Ishikawa (cell line): ENCODE measurements around the gene KLF14.

Experiments
- CEBPB ChIP-seq: IDR thresholded peaks from 2 replicates; pipeline ENCODE4 v1.6.1; 2012
- CREB1 ChIP-seq: IDR thresholded peaks from 2 replicates; pipeline ENCODE4 v1.6.1; 2012; ENCODE audit warnings: low read depth
- EGR1 ChIP-seq: IDR thresholded peaks from 2 replicates; pipeline ENCODE4 v1.6.1; 2012
- EP300 ChIP-seq: IDR thresholded peaks from 2 replicates; pipeline ENCODE4 v1.6.1; 2012; ENCODE audit warnings: borderline replicate concordance
- FOXM1 ChIP-seq: IDR thresholded peaks from 2 replicates; pipeline ENCODE4 v1.6.1; 2012; ENCODE audit warnings: low read depth, borderline replicate concordance
- MAX ChIP-seq: IDR thresholded peaks from 2 replicates; pipeline ENCODE4 v1.6.1; 2012
- NFIC ChIP-seq: IDR thresholded peaks from 2 replicates; pipeline ENCODE4 v1.6.1; 2012
- RAD21 ChIP-seq: IDR thresholded peaks from 2 replicates; pipeline ENCODE4 v1.6.1; 2012; ENCODE audit warnings: low read depth
- REST ChIP-seq: IDR thresholded peaks from 2 replicates; pipeline ENCODE4 v1.6.1; 2012; ENCODE audit warnings: low read depth, mild to moderate bottlenecking
- TAF1 ChIP-seq: IDR thresholded peaks from 2 replicates; pipeline ENCODE4 v1.6.1; 2012; ENCODE audit warnings: low read depth, mild to moderate bottlenecking
- TCF12 ChIP-seq: IDR thresholded peaks from 2 replicates; pipeline ENCODE4 v1.6.1; 2012; ENCODE audit warnings: low read depth
- TEAD4 ChIP-seq: IDR thresholded peaks from 2 replicates; pipeline ENCODE4 v1.6.1; 2012
- USF1 ChIP-seq: IDR thresholded peaks from 2 replicates; pipeline ENCODE4 v1.6.1; 2012
- YY1 ChIP-seq: IDR thresholded peaks from 2 replicates; pipeline ENCODE4 v1.6.1; 2012; ENCODE audit warnings: low read depth
- ZBTB7A ChIP-seq: IDR thresholded peaks from 2 replicates; pipeline ENCODE4 v1.6.1; 2012; ENCODE audit warnings: low read depth

Gene KLF14

DNA sequence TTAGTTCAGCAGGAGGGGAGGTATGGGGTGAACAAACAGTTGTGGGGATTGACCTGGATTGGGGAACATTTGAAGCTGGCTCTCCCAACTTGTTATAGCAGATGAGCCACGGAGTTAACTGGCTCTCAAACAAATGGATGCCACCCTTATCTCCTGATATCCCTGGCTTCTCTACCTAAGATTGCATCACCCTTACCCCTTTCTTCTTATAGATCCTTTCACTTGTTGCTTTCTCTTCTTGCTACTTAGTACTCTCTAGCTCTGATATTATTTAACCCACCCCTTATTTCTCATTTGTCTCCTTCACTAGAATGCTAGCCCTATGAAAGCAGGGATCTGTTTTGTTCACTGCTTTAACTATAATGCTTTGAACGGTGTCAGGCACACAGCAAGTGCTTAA is 22.3 kb upstream of the KLF14 start:
- TF ChIP-seq RAD21 (no peak), CREB1 (no peak), YY1 (no peak), NFIC (no peak), FOXM1 (no peak), EGR1 (no peak), TEAD4 (no peak), TCF12 (no peak), MAX (no peak), REST (no peak), ZBTB7A (no peak), USF1 (no peak), EP300 (no peak), CEBPB (no peak), TAF1 (no peak)

GRCh38 chr7:130752424-130752823 is 18.4 kb upstream of the KLF14 start:
- TF ChIP-seq TCF12: no peak
- no peak for TF ChIP-seq TEAD4
- TF ChIP-seq RAD21: no peak
- no peak for TF ChIP-seq ZBTB7A
- TF ChIP-seq CREB1: no peak

DNA sequence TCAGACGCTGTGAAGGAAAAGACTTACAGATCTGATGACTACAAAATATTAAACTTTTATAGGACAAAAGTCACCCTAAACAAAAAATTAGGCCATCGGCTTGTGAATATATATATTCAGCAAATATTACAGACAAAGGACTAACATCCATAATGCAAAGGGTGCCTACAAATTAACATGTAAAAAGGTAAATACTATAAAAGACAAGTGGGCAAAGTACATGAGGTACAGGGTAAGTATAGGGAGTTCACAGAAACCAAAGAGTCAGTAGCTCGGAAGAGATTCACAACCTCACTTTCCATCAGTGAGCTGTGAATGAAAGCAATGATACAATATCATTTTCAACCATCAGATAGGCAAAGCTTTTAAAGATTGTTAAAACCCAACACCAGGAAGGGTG is 16.7 kb upstream of the KLF14 start:
- TF ChIP-seq REST (no peak), MAX (no peak), YY1 (no peak), EGR1 (no peak), USF1 (no peak), CREB1 (no peak), TEAD4 (no peak), RAD21 (no peak), FOXM1 (no peak), TCF12 (no peak), EP300 (no peak), ZBTB7A (no peak)

DNA sequence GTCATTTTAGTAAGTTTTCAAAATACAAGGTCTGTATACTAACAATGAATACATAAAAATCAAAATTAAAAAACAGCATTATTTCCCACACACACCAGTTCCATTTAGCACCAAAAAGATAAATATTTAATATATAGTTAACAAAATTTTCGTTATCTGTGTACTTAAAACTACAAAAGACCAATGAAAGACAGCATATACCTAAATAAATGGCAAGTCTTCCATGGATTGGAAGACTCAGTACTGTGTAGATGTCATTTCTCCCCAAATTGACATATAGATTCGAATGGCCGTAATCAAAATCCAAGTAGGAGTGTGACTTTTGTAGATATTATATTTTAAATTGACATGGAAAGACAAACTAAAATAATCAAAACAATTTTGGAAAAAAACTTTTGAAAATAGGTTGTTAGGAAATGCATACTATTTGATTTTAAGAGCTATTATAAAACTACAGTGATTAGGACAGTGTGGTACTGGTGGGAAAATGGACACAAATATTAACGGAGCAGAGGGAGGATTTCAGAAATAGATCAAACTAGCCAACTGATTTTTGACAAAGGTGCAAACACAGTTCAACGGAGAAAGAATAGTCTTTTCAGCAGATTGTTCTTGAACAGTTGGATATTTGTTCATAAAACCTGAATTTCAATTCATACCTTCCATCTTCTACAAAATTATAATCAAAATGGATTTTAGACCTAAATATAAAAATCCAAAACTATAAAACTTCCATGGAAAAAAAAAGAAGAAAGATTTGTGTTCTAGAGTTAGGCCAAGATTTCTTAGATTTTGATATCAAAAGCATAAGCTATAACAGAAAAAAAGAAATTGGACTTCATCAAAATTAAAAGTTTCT is 14.8 kb upstream of the KLF14 start:
- no peak for TF ChIP-seq TEAD4
- no peak for TF ChIP-seq USF1
- TF ChIP-seq NFIC: no peak
- no peak for TF ChIP-seq MAX
- TF ChIP-seq CREB1: no peak
- TF ChIP-seq TAF1: no peak
- TF ChIP-seq FOXM1: no peak
- TF ChIP-seq EP300: no peak
- no peak for TF ChIP-seq REST
- no peak for TF ChIP-seq CEBPB
